GM12892 (cell line): Measurements from ENCODE around the gene CCDC74B.

Experiments
- POLR2A ChIP-seq: IDR thresholded peaks from 2 replicates; pipeline ENCODE4 v1.6.1; 2011; ENCODE audit warnings: low read depth, low read length, control low read depth
- POLR2AphosphoS5 ChIP-seq: IDR thresholded peaks from 2 replicates; pipeline ENCODE4 v1.6.1; 2011; ENCODE audit warnings: low read depth, low read length, control low read depth

GRCh38 chr2:130162968-130163367 is 18.1 kb upstream of the CCDC74B start:
- TF ChIP-seq POLR2A = no peak
- no peak for TF ChIP-seq POLR2AphosphoS5
